AG04450 (cell line): ENCODE measurements around the gene CDK17. TPM values are rescaled to one million over a fixed set of nuclear protein-coding genes. Genes with fewer than 3 reads are reported as not detected.
"Not testable (repeated sequence)": the region's sequence is repeated elsewhere in the genome, so short reads cannot be mapped to it uniquely, and the experiment has no call there.

ENCODE experiments used
- CTCF ChIA-PET: fragments of 300-600, 350-600 bp; formaldehyde crosslinking; extraction: SDS; loops from one replicate; lab custom pipeline; 2022; ENCODE audit warnings: antibody characterized with exemption, inconsistent platforms; lab: Charles Lee
- POLR2A ChIA-PET: fragments of 350-600 bp; formaldehyde crosslinking; extraction: SDS; loops from one replicate; lab custom pipeline; 2021; ENCODE audit warnings: antibody characterized with exemption, inconsistent platforms; lab: Yijun Ruan, JAX
- DNase-seq: peaks from one replicate; pipeline ENCODE4 v3.0.0-alpha.2; 2011; ENCODE audit warnings: low read depth, low spot score
- H3K27ac ChIP-seq: one replicate; pipeline ENCODE4 v1.5.1; 2012; ENCODE audit warnings: low read depth, low read length, control low read depth
- H3K27me3 ChIP-seq: one replicate; pipeline ENCODE4 v1.6.0; 2012; ENCODE audit warnings: low read length; ENCODE audit not compliant: control insufficient read depth, insufficient read depth
- H3K4me3 ChIP-seq: 2 replicates; pipeline ENCODE4 v1.5.1; 2011; ENCODE audit warnings: mild to moderate bottlenecking, low read depth, low read length, control low read depth
- H3K9me3 ChIP-seq: 2 replicates; pipeline ENCODE4 v1.5.1; 2012; ENCODE audit warnings: low read length; ENCODE audit not compliant: control insufficient read depth, insufficient read depth
- CTCF ChIP-seq: IDR thresholded peaks from 2 replicates; pipeline ENCODE4 v1.5.1; 2011; ENCODE audit warnings: low read depth, low read length, control low read depth, inconsistent platforms
- polyA plus RNA-seq: library from polyadenylated mRNA; depleted of rRNA; stranded (reverse); fragments of >200 nt; gene quantifications from 2 replicates; pipeline ENCODE4 v1.2.3, GENCODE V29; 2011

CDK17 gene
- polyA plus RNA-seq, 1 experiment = 67.8 TPM

DNA sequence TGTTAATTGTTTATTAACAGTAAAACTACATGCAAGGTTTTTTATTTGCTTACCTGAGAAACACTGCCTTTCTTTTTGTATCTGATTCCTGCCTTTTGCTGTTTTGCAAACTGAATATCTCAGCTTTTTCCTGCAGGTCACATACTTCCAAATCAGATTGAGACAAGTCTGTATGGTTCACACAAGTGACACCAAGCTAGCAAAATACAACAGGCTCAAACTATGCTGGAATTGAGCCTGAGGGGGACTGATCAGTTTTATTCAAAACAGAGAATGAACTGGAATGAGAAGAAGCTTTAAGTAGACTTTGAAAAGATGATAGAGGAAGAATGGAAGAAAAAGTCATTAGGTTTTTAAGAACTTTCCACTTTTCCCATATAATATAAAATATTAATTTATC, 12.2 kb upstream of the CDK17 start:
- no peak for TF ChIP-seq CTCF
- no peak for DNase-seq
- Histone ChIP-seq H3K4me3 (no peak overlapping the region), H3K27ac (no peak overlapping the region), H3K9me3 (no peaks in the 10 kb centered on the region), H3K27me3 (no peaks in the 10 kb centered on the region)
- CTCF ChIA-PET = interaction anchor here (0.9 to 4.5 kb wide), 3 partner anchors 11 to 104 kb away, joined by 3 to 33 read pairs (median 5); partner anchors contain the start of genes CDK17 and CFAP54
- POLR2A ChIA-PET = no interaction called here

GRCh38 chr12:96409731-96410130, 9.5 kb upstream of the CDK17 start:
- POLR2A ChIA-PET = no interaction called here

DNA sequence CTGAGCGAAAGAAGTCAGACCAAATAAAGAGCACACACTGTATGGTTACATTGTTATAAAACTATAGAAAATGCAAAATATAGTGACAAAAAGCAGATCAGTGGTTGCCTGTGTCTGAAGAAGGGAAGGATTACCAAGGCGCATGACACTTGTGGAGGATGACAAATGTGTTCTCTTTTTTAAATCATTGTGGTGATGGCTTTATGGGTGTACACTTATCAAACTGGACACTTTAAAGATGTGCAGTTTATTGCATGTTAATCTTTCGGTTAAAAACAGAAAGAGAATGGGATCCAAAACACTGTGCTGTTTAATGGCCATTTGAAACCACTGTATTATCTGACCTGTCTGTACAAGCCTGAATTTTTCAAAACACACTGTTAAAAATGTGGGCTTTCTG, 8.8 kb upstream of the CDK17 start:
- Histone ChIP-seq H3K4me3 (no peak overlapping the region), H3K27me3 (no peaks in the 10 kb centered on the region), H3K27ac (no peak overlapping the region), H3K9me3 (no peaks in the 10 kb centered on the region)
- no peak for DNase-seq
- ChIA-PET POLR2A (no interaction called here), CTCF (interaction anchor here (1.0 to 4.5 kb wide), 2 partner anchors 8 to 80 kb away, joined by 4 to 33 read pairs; partner anchors contain the start of gene CDK17)
- TF ChIP-seq CTCF = no peak

More at GRCh38 chr12:96409731-96410130, 9.5 kb upstream of the CDK17 start:
- Histone ChIP-seq H3K27me3 (no peaks in the 10 kb centered on the region), H3K4me3 (no peak overlapping the region), H3K9me3 (no peaks in the 10 kb centered on the region), H3K27ac (no peak overlapping the region)
- no peak for DNase-seq
- TF ChIP-seq CTCF = no peak
- CTCF ChIA-PET = interaction anchor here (1.0 to 4.5 kb wide), 2 partner anchors 9 to 79 kb away, joined by 4 to 33 read pairs; partner anchors contain the start of gene CDK17

GRCh38 chr12:96407429-96408097, 7.3 kb upstream of the CDK17 start:
- not testable (repeated sequence) for H3K27me3 ChIP-seq, H3K9me3 ChIP-seq, DNase-seq, H3K4me3 ChIP-seq, H3K27ac ChIP-seq
- POLR2A ChIA-PET = interaction anchor here (0.6 to 0.7 kb wide), 2 partner anchors 38 to 515 kb away, joined by 4 to 9 read pairs; no protein-coding TSS in a partner anchor
- CTCF ChIA-PET = interaction anchor here (1.3 kb wide), 1 partner anchor 9 kb away, joined by 4 read pairs; no protein-coding TSS in a partner anchor

DNA sequence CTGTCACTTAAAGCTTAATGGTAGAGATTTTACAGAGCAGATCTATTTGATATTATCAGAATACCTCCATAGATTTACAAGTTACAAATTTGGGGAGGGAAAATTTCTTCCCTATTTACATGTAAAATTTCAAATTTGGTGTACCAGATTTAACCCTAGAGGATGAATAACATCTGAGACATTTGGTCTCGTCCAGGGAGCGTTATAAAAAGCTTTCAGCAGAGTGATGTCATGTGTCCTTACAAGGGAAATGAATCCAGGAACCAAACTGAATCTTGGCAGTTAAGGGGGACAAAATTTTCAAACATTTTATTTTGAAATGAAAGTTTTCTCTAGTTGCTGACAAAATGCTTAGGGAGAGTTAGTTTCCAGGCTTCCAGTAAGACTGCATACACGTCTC, 4.5 kb upstream of the CDK17 start:
- ChIA-PET POLR2A (no interaction called here), CTCF (interaction anchor here (0.7 to 3.5 kb wide), 6 partner anchors 10 to 190 kb away, joined by 4 to 10 read pairs (median 4); partner anchors contain the start of gene CFAP54)
- no peak for DNase-seq
- TF ChIP-seq CTCF = no peak
- Histone ChIP-seq H3K9me3 (no peaks in the 10 kb centered on the region), H3K4me3 (no peak overlapping the region), H3K27ac (no peak overlapping the region), H3K27me3 (no peaks in the 10 kb centered on the region)
